Measurements from ENCODE around the gene FREM1. TPM values are rescaled to one million over a fixed set of nuclear protein-coding genes. Genes with fewer than 3 reads are reported as not detected.

FREM1 gene
- total RNA-seq, 1 donor from 2014 or later, result 57.5 TPM

GRCh38 chr9:14756291-14756690 is 153.9 kb downstream of the FREM1 start:
- H3K4me3 Mint-ChIP-seq, result no peak overlapping the region
- H3K9me3 Mint-ChIP-seq, result no peaks in the 10 kb centered on the region
- peaks cover 5% of the 10 kb centered on the region for H3K36me3 Mint-ChIP-seq (ENCODE audit: low read depth)
- DNase-seq (ENCODE audit: low read depth, low spot score), result no peak
- no peak overlapping the region for H3K27ac Mint-ChIP-seq (ENCODE audit: unreplicated experiment)
- no peak for TF ChIP-seq CTCF (conservative IDR thresholded peaks at IDR 0.05)
- no peaks in the 10 kb centered on the region for H3K27me3 Mint-ChIP-seq (ENCODE audit: low read depth)
- H3K4me1 Mint-ChIP-seq, result no peaks in the 10 kb centered on the region

DNA sequence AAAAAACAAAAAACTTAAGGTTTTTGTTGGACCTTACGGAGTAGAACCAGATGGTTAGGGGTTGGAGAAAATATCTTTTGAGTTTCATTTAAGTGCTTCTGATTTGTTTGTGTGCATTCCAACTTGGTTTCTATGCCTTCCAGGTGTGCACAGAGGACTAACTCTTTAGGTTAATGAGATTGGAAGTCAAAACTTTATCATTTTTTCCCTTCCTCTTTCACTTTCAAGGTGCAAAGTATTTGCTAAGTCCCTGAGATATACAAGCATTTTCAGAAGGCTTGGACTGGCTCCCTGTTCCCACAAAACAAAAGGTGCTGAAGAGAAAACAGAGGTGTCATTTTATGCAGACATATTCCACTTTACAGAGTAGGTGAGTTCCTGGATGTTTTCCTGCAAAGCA is 157.4 kb downstream of the FREM1 start:
- H3K4me1 Mint-ChIP-seq, result peaks cover 6% of the 10 kb centered on the region
- H3K36me3 Mint-ChIP-seq (ENCODE audit: low read depth), result peaks cover 19% of the 10 kb centered on the region
- no peak for DNase-seq (ENCODE audit: low read depth, low spot score)
- no peak for TF ChIP-seq CTCF (conservative IDR thresholded peaks at IDR 0.05)
- H3K27ac Mint-ChIP-seq (ENCODE audit: unreplicated experiment), result no peak overlapping the region
- H3K4me3 Mint-ChIP-seq, result no peak overlapping the region
- no peaks in the 10 kb centered on the region for H3K27me3 Mint-ChIP-seq (ENCODE audit: low read depth)
- no peaks in the 10 kb centered on the region for H3K9me3 Mint-ChIP-seq

- H3K4me3 Mint-ChIP-seq, result no peak overlapping the region
Observed at GRCh38 chr9:14752271-14752670, 158.0 kb downstream of the FREM1 start.

GRCh38 chr9:14750821-14751220 is 159.4 kb downstream of the FREM1 start:
- Mint-ChIP-seq H3K27me3 (ENCODE audit: low read depth) (no peaks in the 10 kb centered on the region), H3K9me3 (no peaks in the 10 kb centered on the region), H3K27ac (ENCODE audit: unreplicated experiment) (no peak overlapping the region), H3K4me3 (no peak overlapping the region), H3K4me1 (peaks cover 6% of the 10 kb centered on the region), H3K36me3 (ENCODE audit: low read depth) (peaks cover 34% of the 10 kb centered on the region)
- no peak for DNase-seq (ENCODE audit: low read depth, low spot score)
- TF ChIP-seq CTCF (conservative IDR thresholded peaks at IDR 0.05), result no peak

More at GRCh38 chr9:14752271-14752670, 158.0 kb downstream of the FREM1 start:
- no peaks in the 10 kb centered on the region for H3K9me3 Mint-ChIP-seq
- peaks cover 23% of the 10 kb centered on the region for H3K36me3 Mint-ChIP-seq (ENCODE audit: low read depth)
- H3K27ac Mint-ChIP-seq (ENCODE audit: unreplicated experiment), result no peak overlapping the region
- H3K27me3 Mint-ChIP-seq (ENCODE audit: low read depth), result no peaks in the 10 kb centered on the region
- peaks cover 6% of the 10 kb centered on the region for H3K4me1 Mint-ChIP-seq
- DNase-seq (ENCODE audit: low read depth, low spot score), result no peak
- no peak for TF ChIP-seq CTCF (conservative IDR thresholded peaks at IDR 0.05)

GRCh38 chr9:14749741-14750211 is 160.5 kb downstream of the FREM1 start:
- Mint-ChIP-seq H3K27me3 (ENCODE audit: low read depth) (no peaks in the 10 kb centered on the region), H3K4me1 (peaks cover 6% of the 10 kb centered on the region), H3K9me3 (peaks cover 2% of the 10 kb centered on the region), H3K36me3 (ENCODE audit: low read depth) (peaks cover 41% of the 10 kb centered on the region), H3K27ac (ENCODE audit: unreplicated experiment) (no peak overlapping the region), H3K4me3 (no peak overlapping the region)
- no peak for TF ChIP-seq CTCF (conservative IDR thresholded peaks at IDR 0.05)
- no peak for DNase-seq (ENCODE audit: low read depth, low spot score)

DNA sequence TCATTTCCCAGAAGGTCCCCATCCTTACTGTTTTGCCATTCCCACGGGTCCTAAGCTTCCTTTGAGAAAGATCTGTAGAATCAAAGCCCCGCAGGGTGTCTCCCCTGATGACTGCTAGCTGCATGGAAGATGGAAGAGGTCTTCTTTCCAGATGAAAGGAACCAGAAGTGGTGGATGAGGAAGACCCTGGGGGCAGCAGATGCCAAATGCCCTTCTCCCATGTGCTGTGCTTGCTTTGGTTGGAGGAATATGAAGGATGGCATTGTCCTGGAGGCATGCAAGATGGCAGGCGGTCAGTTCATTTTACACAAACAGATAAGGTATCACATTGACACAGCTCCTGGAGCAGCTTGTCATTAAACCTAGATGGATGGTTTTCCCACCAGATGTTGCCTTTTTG is 161.9 kb downstream of the FREM1 start:
- no peak overlapping the region for H3K4me3 Mint-ChIP-seq
- no peak for DNase-seq (ENCODE audit: low read depth, low spot score)
- H3K27me3 Mint-ChIP-seq (ENCODE audit: low read depth), result no peaks in the 10 kb centered on the region
- peaks cover 3% of the 10 kb centered on the region for H3K9me3 Mint-ChIP-seq
- peaks cover 6% of the 10 kb centered on the region for H3K4me1 Mint-ChIP-seq
- no peak overlapping the region for H3K27ac Mint-ChIP-seq (ENCODE audit: unreplicated experiment)
- no peak for TF ChIP-seq CTCF (conservative IDR thresholded peaks at IDR 0.05)
- peaks cover 45% of the 10 kb centered on the region for H3K36me3 Mint-ChIP-seq (ENCODE audit: low read depth)

All from neural crest cell (in vitro differentiated cells).